GM19397 (cell line): ENCODE results near the gene L2HGDH.

Experiments used
- ATAC-seq: cut with Tn5 transposase; IDR thresholded peaks from one replicate; pipeline ENCODE4 v1.9.1; 2021; ENCODE audit warnings: mild to moderate bottlenecking, moderate library complexity; ENCODE audit not compliant: unreplicated experiment

L2HGDH gene

GRCh38 chr14:50299585-50299984, 12.4 kb downstream of the L2HGDH start:
- no peak for ATAC-seq

- ATAC-seq, result no peak
These were observed 21.7 kb downstream of the L2HGDH start for GRCh38 chr14:50290306-50290705.

DNA sequence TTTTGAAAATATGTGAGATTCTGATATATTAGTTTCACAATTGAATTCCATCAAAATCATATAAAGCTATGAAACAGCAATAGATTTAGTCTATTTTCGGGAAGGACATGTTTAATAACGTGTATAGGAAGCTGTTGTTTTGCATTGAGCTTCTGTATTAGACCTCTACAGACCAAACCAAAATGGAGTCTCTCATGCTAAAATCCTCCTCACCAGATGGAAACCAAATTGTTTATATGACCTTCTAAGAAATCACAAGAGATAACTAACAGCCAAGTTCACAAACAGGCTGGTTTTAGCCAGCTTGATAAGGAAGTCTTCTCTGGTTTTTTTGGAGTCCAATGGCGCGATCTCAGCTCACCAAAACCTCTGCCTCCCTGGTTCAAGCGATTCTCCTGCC, 23.9 kb downstream of the L2HGDH start:
- ATAC-seq, result no peak

DNA sequence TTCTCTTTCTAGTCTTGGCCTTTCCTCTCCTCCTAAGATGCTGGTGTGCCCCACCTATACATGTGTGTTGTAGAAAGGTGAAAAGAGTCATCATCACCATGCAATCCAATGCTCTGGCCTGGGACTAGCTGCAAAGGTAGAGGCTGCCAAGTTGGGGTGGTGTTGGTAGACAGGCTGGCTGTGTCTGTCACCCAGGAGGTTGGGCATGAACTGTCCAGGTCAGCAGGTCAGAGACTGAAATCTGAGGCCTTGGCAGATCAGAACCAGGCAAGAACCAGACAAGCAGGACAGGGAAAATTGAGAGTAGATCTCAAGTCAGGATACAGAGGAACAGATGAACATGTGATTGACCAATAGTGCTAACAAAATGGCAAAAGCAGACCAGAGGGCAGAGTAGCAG, 26.2 kb downstream of the L2HGDH start:
- no peak for ATAC-seq

DNA sequence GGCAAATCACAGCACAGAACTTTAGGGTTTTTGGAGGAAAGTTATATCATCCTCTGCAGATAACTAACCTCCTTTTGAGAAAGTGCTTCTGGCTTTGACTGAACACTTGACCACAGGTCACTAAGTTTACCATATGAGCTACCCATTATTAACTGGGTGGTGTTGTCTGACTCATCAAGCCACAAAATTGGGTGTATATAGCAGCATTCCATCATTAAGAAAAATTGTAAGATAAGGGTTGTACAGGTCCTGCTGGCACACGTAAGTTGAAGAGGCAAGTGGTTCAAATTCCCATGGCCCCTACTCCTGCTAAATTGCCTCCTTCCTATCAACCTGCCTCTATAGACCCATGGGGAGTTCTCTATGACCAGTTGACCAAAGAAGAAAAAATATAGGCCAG, 39.5 kb downstream of the L2HGDH start:
- no peak for ATAC-seq

DNA sequence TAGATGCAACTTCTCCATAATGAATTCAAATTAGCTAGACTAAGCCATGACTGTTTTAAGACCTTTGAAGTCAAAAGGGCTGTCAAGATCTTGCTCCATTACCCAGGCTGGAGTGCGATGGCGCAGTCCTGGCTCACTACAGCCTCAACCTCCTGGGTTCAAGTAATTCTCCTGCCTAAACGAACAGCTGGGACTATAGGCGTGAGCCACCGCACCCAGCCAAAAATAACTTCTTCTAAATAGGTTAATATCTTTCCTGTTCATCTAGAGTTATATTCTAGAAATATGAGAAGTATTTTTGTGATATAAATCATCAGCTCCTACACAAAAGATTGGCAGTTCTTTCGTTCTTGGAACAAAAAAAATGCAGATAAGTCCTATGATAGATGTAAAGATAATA, 41.1 kb downstream of the L2HGDH start:
- no peak for ATAC-seq

DNA sequence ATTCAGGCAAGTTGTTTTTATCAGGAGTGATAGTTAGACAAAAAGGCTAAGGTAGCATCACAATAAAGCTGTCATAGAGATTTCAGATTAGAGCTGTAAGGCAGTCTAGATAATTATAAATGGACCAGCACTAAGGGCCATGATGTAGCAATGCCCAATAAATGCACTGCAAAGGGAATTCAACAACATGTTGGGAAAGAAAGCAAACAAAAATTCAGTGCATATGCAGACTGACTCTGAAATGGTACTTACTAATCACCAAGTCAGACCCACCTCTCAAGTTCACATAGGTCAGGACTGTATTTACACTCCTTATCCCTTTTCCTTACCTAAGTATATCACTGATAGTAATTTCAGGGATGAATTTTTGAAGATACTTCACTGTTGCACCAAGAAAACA, 47.0 kb downstream of the L2HGDH start:
- ATAC-seq, result no peak

DNA sequence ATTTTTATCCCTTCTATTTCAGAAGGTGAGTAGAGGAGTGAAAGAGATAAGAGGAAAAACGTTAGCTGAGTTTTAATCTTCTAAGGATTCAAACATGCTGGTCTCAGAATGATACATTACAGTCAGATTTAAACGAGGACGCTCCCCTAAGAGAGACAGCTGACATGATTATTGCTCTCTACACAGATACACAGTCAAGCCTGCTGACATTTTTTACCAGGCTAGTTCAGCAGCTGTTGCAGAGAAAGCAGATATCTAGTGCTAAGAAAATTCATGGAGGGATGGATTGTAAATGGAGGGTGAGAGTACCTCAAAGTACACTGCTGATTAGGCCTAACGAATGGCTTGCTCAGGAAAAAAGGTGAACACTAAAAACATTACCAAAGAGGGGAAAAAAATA, 48.7 kb downstream of the L2HGDH start:
- no peak for ATAC-seq

DNA sequence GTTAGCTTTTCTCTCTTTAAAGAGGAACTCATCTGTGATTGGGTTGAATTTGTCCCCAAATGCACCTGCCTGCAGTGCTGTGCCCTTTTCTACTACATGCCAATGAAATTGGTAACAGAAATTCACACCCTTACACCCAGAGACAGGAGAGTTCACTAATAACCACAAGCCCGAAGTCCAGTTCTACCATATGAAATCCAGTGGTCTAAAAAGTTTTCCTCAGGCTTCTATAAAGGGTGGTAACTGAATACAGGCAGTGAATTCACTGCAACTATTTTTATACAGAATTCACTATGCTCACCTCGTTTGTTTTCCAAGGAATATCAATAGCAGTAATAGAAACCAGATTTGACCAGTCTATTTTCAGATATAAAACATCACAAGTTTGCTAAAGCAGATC, 49.2 kb downstream of the L2HGDH start:
- ATAC-seq, result no peak

DNA sequence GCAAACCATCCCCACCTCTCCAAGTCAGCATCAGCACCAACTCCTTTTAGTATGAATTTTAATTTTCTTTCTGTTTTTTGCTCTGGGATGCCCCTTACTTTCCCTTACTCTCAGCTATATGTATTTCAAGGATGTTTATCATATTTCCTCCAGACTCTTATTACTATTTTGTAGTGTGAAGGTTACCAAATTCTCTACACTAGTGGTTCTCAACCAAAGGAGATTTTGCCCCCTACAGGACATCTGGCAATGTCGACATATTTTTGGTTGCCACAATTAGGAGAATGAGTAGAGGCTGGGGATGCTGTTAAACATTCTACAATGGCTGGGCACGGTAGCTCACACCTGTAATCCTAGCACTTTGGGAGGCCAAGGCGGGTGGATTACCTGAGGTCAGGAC, 51.5 kb downstream of the L2HGDH start:
- no peak for ATAC-seq

DNA sequence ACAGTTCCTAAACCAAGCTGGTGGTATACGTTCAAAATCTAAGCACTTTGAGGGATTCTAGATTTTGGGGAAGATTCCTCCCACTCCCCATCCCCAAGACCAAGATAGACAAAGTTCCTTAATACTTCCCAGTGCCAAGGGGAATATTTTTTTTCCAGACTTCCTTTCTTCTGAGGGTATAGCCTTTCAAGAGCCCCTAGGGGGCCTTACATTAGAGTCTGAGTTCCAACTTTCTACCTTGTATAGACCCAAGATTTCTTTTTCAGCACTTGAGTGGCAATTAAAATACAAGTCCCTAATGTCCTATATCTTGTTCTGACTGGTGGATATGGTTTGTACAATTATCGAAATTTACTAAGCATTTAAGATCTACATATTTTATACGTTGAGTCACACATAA, 52.0 kb downstream of the L2HGDH start:
- no peak for ATAC-seq

- ATAC-seq, result no peak
These were observed 54.3 kb downstream of the L2HGDH start for GRCh38 chr14:50257732-50258131.

GRCh38 chr14:50254248-50254647, 57.8 kb downstream of the L2HGDH start:
- ATAC-seq, result no peak

DNA sequence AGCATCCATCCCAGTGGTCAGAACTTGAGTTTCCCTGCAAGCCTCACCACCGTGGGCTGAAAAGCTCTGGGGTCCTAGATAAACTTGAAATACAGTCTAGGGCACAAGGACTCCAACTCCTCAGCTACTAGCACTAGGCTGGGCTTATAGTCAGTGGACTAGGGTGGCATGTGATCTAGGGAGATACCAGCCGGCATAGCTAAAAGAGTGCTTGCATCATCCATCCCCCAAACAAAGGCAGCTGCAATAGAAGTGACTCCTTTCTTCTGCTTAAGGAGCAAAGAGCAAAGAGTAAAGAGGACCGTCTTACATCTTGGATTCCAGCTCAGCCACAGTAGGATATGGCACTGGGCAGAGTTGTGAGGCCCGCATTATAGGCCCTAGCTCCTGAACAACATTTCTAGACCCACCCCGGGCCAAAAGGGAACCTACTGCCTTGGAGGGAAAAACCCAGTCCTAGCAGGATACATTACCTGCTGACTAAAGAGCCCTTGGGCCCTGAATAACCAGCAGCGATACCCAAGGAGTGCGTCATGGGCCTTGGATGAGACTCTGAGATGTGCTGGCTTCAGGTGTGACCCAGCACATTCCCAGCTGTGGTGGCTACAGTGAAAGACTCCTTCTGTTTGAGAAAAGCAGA, 62.8 kb downstream of the L2HGDH start:
- ATAC-seq, result no peak

- no peak for ATAC-seq
These were observed 64.8 kb downstream of the L2HGDH start for GRCh38 chr14:50247245-50247644.

DNA sequence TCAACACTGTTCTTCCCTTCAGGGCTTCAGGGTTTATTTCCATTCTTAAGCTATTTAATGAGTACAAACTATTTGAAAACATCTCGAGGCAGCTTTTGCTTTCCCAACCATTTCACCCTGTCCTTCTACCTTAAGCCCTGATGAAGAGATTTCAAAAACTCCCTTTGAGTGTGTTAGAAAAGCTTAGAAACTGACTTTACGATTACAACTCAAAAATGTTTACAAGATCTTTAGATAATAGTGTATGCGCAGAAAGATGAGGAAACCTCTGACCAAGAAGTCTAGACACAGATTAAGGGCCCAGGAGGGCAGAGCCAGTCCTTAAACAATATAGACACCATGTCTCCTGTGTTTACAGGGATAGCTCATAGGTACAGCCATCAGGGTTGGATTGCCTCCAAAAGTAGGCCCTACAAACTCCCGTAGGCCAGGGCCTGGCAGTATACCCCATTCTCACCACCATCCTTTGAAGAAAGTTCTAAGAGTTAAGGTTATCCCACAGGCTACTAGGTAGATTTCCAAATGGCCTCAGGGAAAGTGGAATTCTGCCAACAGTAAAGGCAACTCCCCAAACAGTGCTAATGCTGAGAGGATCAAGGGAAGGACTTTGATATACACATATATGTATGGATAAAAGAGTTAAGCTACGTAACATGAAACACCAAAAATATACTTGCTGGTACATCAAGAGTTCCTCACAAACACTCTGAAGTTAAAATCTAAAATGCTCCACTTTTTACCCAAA, 69.3 kb downstream of the L2HGDH start:
- ATAC-seq, result no peak

DNA sequence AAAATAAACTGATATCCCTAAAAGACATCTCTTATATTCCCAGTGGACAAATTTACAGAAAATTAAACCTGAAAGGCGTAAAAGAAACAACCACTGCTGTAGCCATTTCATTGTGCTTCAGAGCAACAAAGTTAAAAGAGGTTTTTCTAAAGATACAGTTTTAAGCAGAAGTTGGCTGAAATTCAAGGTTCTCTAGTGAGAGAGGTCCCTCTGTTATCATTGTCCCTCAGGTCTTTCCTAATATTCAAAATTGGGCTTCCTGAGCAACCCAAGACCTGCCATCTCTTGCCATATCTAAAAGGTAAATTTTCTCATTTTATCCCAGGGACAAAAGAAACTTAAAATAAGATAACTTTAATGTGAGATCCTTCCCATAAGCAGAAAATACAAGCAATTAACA, 69.9 kb downstream of the L2HGDH start:
- no peak for ATAC-seq

DNA sequence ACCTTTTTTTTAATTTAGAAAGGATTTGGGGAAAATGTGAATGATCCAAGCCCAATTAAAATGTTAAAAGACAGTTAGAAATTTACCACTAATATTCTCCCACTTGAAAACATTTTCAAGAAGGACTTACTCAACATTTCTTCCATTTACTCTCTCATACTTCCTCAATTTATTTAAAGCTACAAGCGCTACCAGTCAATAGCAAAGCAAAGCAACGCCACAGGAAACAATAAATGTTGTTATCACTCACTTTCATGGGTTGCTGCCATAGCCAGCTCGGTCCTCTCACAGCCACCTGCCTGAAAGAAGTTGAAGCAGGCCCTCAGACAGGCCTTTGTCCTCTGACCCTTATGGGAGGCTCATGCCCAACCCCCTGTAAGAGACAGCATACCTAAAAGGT, 74.6 kb downstream of the L2HGDH start:
- no peak for ATAC-seq

DNA sequence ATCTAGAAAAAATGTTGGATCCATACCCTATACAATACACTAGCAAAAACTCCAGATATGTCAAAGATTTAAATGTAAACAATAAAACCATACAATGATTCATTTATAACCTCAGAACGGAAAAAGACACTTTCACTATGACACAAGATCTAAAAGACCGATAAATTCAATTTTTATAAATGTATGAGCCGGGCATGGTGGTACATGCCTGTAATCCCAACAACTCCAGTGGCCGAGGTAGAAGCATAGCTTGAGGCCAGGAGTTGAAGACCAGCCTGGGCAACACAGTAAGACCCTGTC, 78.1 kb downstream of the L2HGDH start:
- no peak for ATAC-seq

DNA sequence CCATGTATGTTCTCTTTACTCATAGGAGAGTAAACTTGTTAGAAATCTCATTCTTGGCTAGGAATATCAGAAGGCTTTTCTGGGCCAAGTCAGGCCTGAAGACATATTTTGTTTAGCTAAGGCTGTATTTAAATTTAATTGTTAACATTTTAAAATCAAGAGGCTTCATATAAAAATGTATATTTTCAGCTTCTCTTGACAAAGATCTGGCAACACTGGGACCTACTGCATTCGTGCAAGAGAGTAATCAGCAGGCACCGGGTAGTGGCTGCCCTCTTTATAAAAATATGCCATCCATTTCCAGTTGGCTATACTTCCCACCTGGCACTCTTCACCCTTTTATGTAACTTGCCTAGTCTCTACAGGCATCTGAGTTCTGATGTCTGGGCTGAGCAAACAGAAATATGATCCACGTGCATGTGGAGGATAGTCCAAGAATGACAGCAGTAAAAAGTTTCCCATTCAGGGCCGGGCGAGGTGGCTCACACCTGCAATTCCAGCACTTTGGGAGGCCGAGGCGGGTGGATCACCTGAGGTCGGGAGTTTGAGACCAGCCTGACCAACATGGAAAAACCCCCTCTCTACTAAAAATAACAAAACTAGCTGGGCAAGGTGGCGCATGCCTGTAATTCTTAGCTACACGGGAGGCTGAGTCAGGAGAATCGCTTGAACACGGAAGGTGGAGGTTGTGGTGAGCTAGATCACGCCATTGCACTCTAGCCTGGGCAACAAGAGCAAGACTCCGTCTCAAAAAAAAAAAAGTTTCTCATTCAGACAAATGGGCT, 78.7 kb downstream of the L2HGDH start:
- no peak for ATAC-seq

GRCh38 chr14:50232276-50232642, 79.8 kb downstream of the L2HGDH start:
- no peak for ATAC-seq
